ENCODE data around the gene SELENOS. TPM values are rescaled to one million over a fixed set of nuclear protein-coding genes. Genes with fewer than 3 reads are reported as not detected.
"Not testable (repeated sequence)": the region's sequence is repeated elsewhere in the genome, so short reads cannot be mapped to it uniquely, and the experiment has no call there.

SELENOS gene
- total RNA-seq, 1 donor from 2014 or later: 45.4 TPM

- DNase-seq (ENCODE audit: low read depth in 2 of 2): no peak
Measured at GRCh38 chr15:101309436-101310160, 32.3 kb upstream of the SELENOS start.

GRCh38 chr15:101308604-101309435 is 31.5 kb upstream of the SELENOS start:
- no peak for DNase-seq (ENCODE audit: low read depth in 2 of 2)

GRCh38 chr15:101307897-101308603 is 30.8 kb upstream of the SELENOS start:
- DNase-seq (ENCODE audit: low read depth in 2 of 2): no peak

- no peak for DNase-seq (ENCODE audit: low read depth in 2 of 2)
Measured at GRCh38 chr15:101307048-101307896, 30.0 kb upstream of the SELENOS start.

GRCh38 chr15:101306341-101307047 is 29.2 kb upstream of the SELENOS start:
- DNase-seq (ENCODE audit: low read depth in 2 of 2): no peak

GRCh38 chr15:101305820-101306255 is 28.6 kb upstream of the SELENOS start:
- no peak for DNase-seq (ENCODE audit: low read depth in 2 of 2)

- no peak for DNase-seq (ENCODE audit: low read depth in 2 of 2)
Measured at GRCh38 chr15:101303408-101303807, 26.1 kb upstream of the SELENOS start.

- DNase-seq (ENCODE audit: low read depth in 2 of 2): no peak
Measured at GRCh38 chr15:101296418-101297405, 19.4 kb upstream of the SELENOS start.

- peak in 1 of 2 donors; percentile 25 for DNase-seq (ENCODE audit: low read depth in 2 of 2)
Measured at GRCh38 chr15:101295607-101296161, 18.4 kb upstream of the SELENOS start.

GRCh38 chr15:101294731-101295606 is 17.7 kb upstream of the SELENOS start, which contains the start of gene SNRPA1:
Gene SNRPA1 (minus strand): TSS chr15:101295248. CDS start chr15:101295178, 70 bp downstream.
- peak; percentile 86 to 96 for DNase-seq (ENCODE audit: low read depth in 2 of 2)

- DNase-seq (ENCODE audit: low read depth in 2 of 2): no peak
Measured at GRCh38 chr15:101293122-101293521, 15.8 kb upstream of the SELENOS start.

GRCh38 chr15:101288905-101289513 is 11.7 kb upstream of the SELENOS start:
- peak; percentile 46 to 62 for DNase-seq (ENCODE audit: low read depth in 2 of 2)

- not testable (repeated sequence) for DNase-seq (ENCODE audit: low read depth in 2 of 2)
Measured at GRCh38 chr15:101287342-101287741, 10.1 kb upstream of the SELENOS start.

- no peak for DNase-seq (ENCODE audit: low read depth in 2 of 2)
Measured at GRCh38 chr15:101286471-101287114, 9.3 kb upstream of the SELENOS start.

- no peak for DNase-seq (ENCODE audit: low read depth in 2 of 2)
Measured at GRCh38 chr15:101283931-101284330, 6.6 kb upstream of the SELENOS start.

GRCh38 chr15:101280007-101280406 is 2.7 kb upstream of the SELENOS start:
- DNase-seq (ENCODE audit: low read depth in 2 of 2): no peak
